ENCODE measurements around the gene OR5AU1. TPM values are rescaled to one million over a fixed set of nuclear protein-coding genes. Genes with fewer than 3 reads are reported as not detected.
"Not testable (repeated sequence)": the region's sequence is repeated elsewhere in the genome, so short reads cannot be mapped to it uniquely, and the experiment has no call there.

OR5AU1 gene
- polyA plus RNA-seq, 6 donors from 2014 or later: not detected

- DNase-seq (no peak), ATAC-seq (ENCODE audit: low read depth in 2 of 2) (no peak)
- H3K27me3 Mint-ChIP-seq: no peaks in the 10 kb centered on the region
- H3K36me3 Mint-ChIP-seq: no peaks in the 10 kb centered on the region
- H3K4me3 Mint-ChIP-seq: peak overlapping the region in 4 of 8 donors; percentile 59 to 77 (median 71)
- no peaks in the 10 kb centered on the region for H3K9me3 Mint-ChIP-seq
- H3K4me1 Mint-ChIP-seq: peaks cover 3 to 18% (median 13%) of the 10 kb centered on the region in 3 donors
- H3K27ac Mint-ChIP-seq: peak overlapping the region in 1 of 6 donors; percentile 11
Measured at GRCh38 chr14:21192875-21193535, 37.1 kb upstream of the OR5AU1 start.

- Mint-ChIP-seq H3K4me1 (peaks cover 3 to 18% (median 13%) of the 10 kb centered on the region in 3 donors), H3K36me3 (no peaks in the 10 kb centered on the region), H3K27ac (no peak overlapping the region), H3K9me3 (no peaks in the 10 kb centered on the region), H3K4me3 (peak overlapping the region in 7 of 8 donors; percentile 45 to 86 (median 76)), H3K27me3 (no peaks in the 10 kb centered on the region)
- ATAC-seq (ENCODE audit: low read depth in 2 of 2) (no peak), DNase-seq (no peak)
Measured at GRCh38 chr14:21192447-21192822, 36.6 kb upstream of the OR5AU1 start.

GRCh38 chr14:21191809-21192446 is 36.1 kb upstream of the OR5AU1 start:
- Mint-ChIP-seq H3K9me3 (no peaks in the 10 kb centered on the region), H3K27ac (peak overlapping the region in 1 of 6 donors; percentile 41), H3K4me1 (peaks cover 3 to 18% (median 13%) of the 10 kb centered on the region in 3 donors), H3K27me3 (no peaks in the 10 kb centered on the region), H3K36me3 (no peaks in the 10 kb centered on the region), H3K4me3 (peak overlapping the region; percentile 66 to 86 (median 76))
- ATAC-seq (ENCODE audit: low read depth in 2 of 2) (peak; percentile 98), DNase-seq (peak; percentile 58)

- Mint-ChIP-seq H3K27ac (peak overlapping the region in 2 of 6 donors; percentile 34 to 41), H3K4me1 (peaks cover 3 to 18% (median 13%) of the 10 kb centered on the region in 3 donors), H3K9me3 (peaks cover 0 to 2% (median 0%) of the 10 kb centered on the region in 7 donors), H3K36me3 (no peaks in the 10 kb centered on the region), H3K27me3 (no peaks in the 10 kb centered on the region), H3K4me3 (peak overlapping the region; percentile 66 to 86 (median 76))
- no peak for ATAC-seq (ENCODE audit: low read depth in 2 of 2)
- no peak for DNase-seq
Measured at GRCh38 chr14:21191261-21191808, 35.5 kb upstream of the OR5AU1 start.

GRCh38 chr14:21185491-21185890 is 29.6 kb upstream of the OR5AU1 start:
- DNase-seq (no peak), ATAC-seq (ENCODE audit: low read depth in 2 of 2) (no peak)
- Mint-ChIP-seq H3K4me3 (no peak overlapping the region), H3K27me3 (peaks cover 8 to 24% (median 20%) of the 10 kb centered on the region in 3 donors), H3K36me3 (peaks cover 0 to 4% of the 10 kb centered on the region in 2 donors), H3K27ac (no peak overlapping the region), H3K9me3 (peaks cover 4 to 18% (median 7%) of the 10 kb centered on the region in 7 donors), H3K4me1 (no peaks in the 10 kb centered on the region)

- Mint-ChIP-seq H3K4me3 (no peak overlapping the region), H3K4me1 (no peaks in the 10 kb centered on the region), H3K9me3 (peaks cover 4 to 20% (median 7%) of the 10 kb centered on the region in 7 donors), H3K27ac (no peak overlapping the region), H3K36me3 (peaks cover 0 to 4% of the 10 kb centered on the region in 2 donors), H3K27me3 (peaks cover 11 to 29% (median 21%) of the 10 kb centered on the region in 3 donors)
- ATAC-seq (ENCODE audit: low read depth in 2 of 2) (no peak), DNase-seq (no peak)
Measured at GRCh38 chr14:21184254-21184653, 28.4 kb upstream of the OR5AU1 start.

- no peak for ATAC-seq (ENCODE audit: low read depth in 2 of 2)
- no peaks in the 10 kb centered on the region for H3K4me1 Mint-ChIP-seq
- H3K4me3 Mint-ChIP-seq: no peak overlapping the region
- peaks cover 7 to 32% (median 11%) of the 10 kb centered on the region in 7 donors for H3K9me3 Mint-ChIP-seq
- no peak overlapping the region for H3K27ac Mint-ChIP-seq
- H3K36me3 Mint-ChIP-seq: peaks cover 0 to 4% of the 10 kb centered on the region in 2 donors
- H3K27me3 Mint-ChIP-seq: peaks cover 11 to 29% (median 21%) of the 10 kb centered on the region in 3 donors
- no peak for DNase-seq
Measured at GRCh38 chr14:21182166-21182565, 26.3 kb upstream of the OR5AU1 start.

- ATAC-seq (ENCODE audit: low read depth in 2 of 2): no peak
Measured at GRCh38 chr14:21171128-21171527, 15.3 kb upstream of the OR5AU1 start.

GRCh38 chr14:21169573-21169972 is 13.7 kb upstream of the OR5AU1 start:
- Mint-ChIP-seq H3K4me1 (no peaks in the 10 kb centered on the region), H3K36me3 (no peaks in the 10 kb centered on the region), H3K9me3 (peaks cover 0 to 27% (median 5%) of the 10 kb centered on the region in 7 donors), H3K27ac (no peak overlapping the region), H3K4me3 (no peak overlapping the region), H3K27me3 (peaks cover 28 to 72% (median 68%) of the 10 kb centered on the region in 3 donors)
- DNase-seq (no peak), ATAC-seq (ENCODE audit: low read depth in 2 of 2) (no peak)

More at GRCh38 chr14:21171128-21171527, 15.3 kb upstream of the OR5AU1 start:
- no peak for DNase-seq
- Mint-ChIP-seq H3K4me1 (no peaks in the 10 kb centered on the region), H3K9me3 (peaks cover 0 to 27% (median 5%) of the 10 kb centered on the region in 7 donors), H3K4me3 (no peak overlapping the region), H3K36me3 (no peaks in the 10 kb centered on the region), H3K27ac (peak overlapping the region in 1 of 6 donors; percentile 9), H3K27me3 (peaks cover 28 to 76% (median 62%) of the 10 kb centered on the region in 3 donors)

GRCh38 chr14:21168055-21168454 is 12.2 kb upstream of the OR5AU1 start:
- Mint-ChIP-seq H3K27me3 (peaks cover 28 to 70% (median 67%) of the 10 kb centered on the region in 3 donors), H3K27ac (no peak overlapping the region), H3K9me3 (peaks cover 0 to 27% (median 5%) of the 10 kb centered on the region in 7 donors), H3K36me3 (no peaks in the 10 kb centered on the region), H3K4me3 (no peak overlapping the region), H3K4me1 (no peaks in the 10 kb centered on the region)
- DNase-seq (no peak), ATAC-seq (ENCODE audit: low read depth in 2 of 2) (no peak)

- ATAC-seq (ENCODE audit: low read depth in 2 of 2); H3K27ac Mint-ChIP-seq; DNase-seq; H3K4me1 Mint-ChIP-seq; H3K4me3 Mint-ChIP-seq; H3K36me3 Mint-ChIP-seq; H3K9me3 Mint-ChIP-seq: not testable (repeated sequence)
- H3K27me3 Mint-ChIP-seq: peaks cover 22 to 74% (median 62%) of the 10 kb centered on the region in 3 donors
Measured at GRCh38 chr14:21165670-21166069, 9.8 kb upstream of the OR5AU1 start.

- not testable (repeated sequence) for H3K4me3 Mint-ChIP-seq; H3K4me1 Mint-ChIP-seq; H3K27ac Mint-ChIP-seq; H3K9me3 Mint-ChIP-seq; ATAC-seq (ENCODE audit: low read depth in 2 of 2); DNase-seq; H3K36me3 Mint-ChIP-seq
- H3K27me3 Mint-ChIP-seq: peaks cover 18 to 72% (median 56%) of the 10 kb centered on the region in 3 donors
Measured at GRCh38 chr14:21165002-21165605, 9.2 kb upstream of the OR5AU1 start.

GRCh38 chr14:21163871-21164291 is 8.0 kb upstream of the OR5AU1 start:
- no peaks in the 10 kb centered on the region for H3K36me3 Mint-ChIP-seq
- DNase-seq: no peak
- H3K27me3 Mint-ChIP-seq: peaks cover 17 to 64% (median 46%) of the 10 kb centered on the region in 3 donors
- no peak overlapping the region for H3K27ac Mint-ChIP-seq
- no peaks in the 10 kb centered on the region for H3K9me3 Mint-ChIP-seq
- no peak for ATAC-seq (ENCODE audit: low read depth in 2 of 2)
- no peak overlapping the region for H3K4me3 Mint-ChIP-seq
- H3K4me1 Mint-ChIP-seq: no peaks in the 10 kb centered on the region
